HEK293 (cell line): ENCODE results near the gene MYMK.
A peak's percentile ranks its signal among the peaks of the same experiment; 100 is the strongest.

Experiments used
- CTCF ChIA-PET: fragments of 350-600 bp; formaldehyde crosslinking; extraction: SDS; loops from one replicate; lab custom pipeline; 2021; ENCODE audit warnings: antibody characterized with exemption; lab: Yijun Ruan, JAX
- POLR2A ChIA-PET: fragments of 300-600 bp; formaldehyde crosslinking; extraction: SDS; loops from one replicate; lab custom pipeline; 2020; ENCODE audit warnings: antibody characterized with exemption, inconsistent platforms; lab: Yijun Ruan, JAX
- H3K27ac ChIP-seq: fragments of 200-500 bp; sonication (Bioruptor generic); 2 replicates; pipeline ENCODE4 v1.5.1; 2014; ENCODE audit warnings: low read depth, low read length, control low read depth, inconsistent platforms; ENCODE audit errors: extremely low read depth
- H3K36me3 ChIP-seq, 2 experiments: fragments of 200-500 bp in 1 of 2; sonication (Bioruptor generic) in 1 of 2; 1 replicate in 1 of 2; 2 replicates in 1 of 2; pipeline ENCODE4 v1.5.1; 2014 to 2017; ENCODE audit warnings: inconsistent platforms in 2 of 2, low read length in 2 of 2; ENCODE audit not compliant: control insufficient read depth in 2 of 2, insufficient read depth in 1 of 2
- H3K4me1 ChIP-seq: fragments of 200-500 bp; sonication (Bioruptor generic); 2 replicates; pipeline ENCODE4 v1.5.1; 2014; ENCODE audit warnings: mild to moderate bottlenecking, low read length, inconsistent platforms; ENCODE audit not compliant: control insufficient read depth, insufficient read depth
- H3K4me3 ChIP-seq: 2 replicates; pipeline ENCODE4 v1.5.1; 2011; ENCODE audit warnings: low read depth, mild to moderate bottlenecking, control low read depth, low read length, moderate library complexity
- H3K9me3 ChIP-seq: fragments of 200-500 bp; sonication (Bioruptor generic); 2 replicates; pipeline ENCODE4 v1.5.1; 2014; ENCODE audit warnings: low read depth, low read length, inconsistent platforms; ENCODE audit not compliant: control insufficient read depth, insufficient read depth
- GLIS1 ChIP-seq: fragments of 450-650 bp; formaldehyde crosslinking; IDR thresholded peaks from 2 replicates; pipeline ENCODE4 v1.5.1; 2016; ENCODE audit warnings: missing biosample characterization, missing genetic modification characterization
- HIC1 ChIP-seq: fragments of 450-650 bp; formaldehyde crosslinking; IDR thresholded peaks from 2 replicates; pipeline ENCODE4 v1.5.1; 2016; ENCODE audit warnings: missing biosample characterization, missing genetic modification characterization
- PATZ1 ChIP-seq: fragments of 450-650 bp; formaldehyde crosslinking; IDR thresholded peaks from 2 replicates; pipeline ENCODE4 v1.5.1; 2016; ENCODE audit warnings: missing biosample characterization, missing genetic modification characterization
- PRDM1 ChIP-seq: fragments of 450-650 bp; formaldehyde crosslinking; IDR thresholded peaks from 2 replicates; pipeline ENCODE4; 2016; ENCODE audit warnings: missing biosample characterization, missing genetic modification characterization
- PRDM4 ChIP-seq: fragments of 450-650 bp; formaldehyde crosslinking; IDR thresholded peaks from 2 replicates; pipeline ENCODE4 v1.5.1; 2017; ENCODE audit warnings: missing biosample characterization, missing genetic modification characterization
- ZIC2 ChIP-seq: fragments of 450-650 bp; formaldehyde crosslinking; IDR thresholded peaks from 2 replicates; pipeline ENCODE4 v1.5.1; 2016; ENCODE audit warnings: missing biosample characterization, missing genetic modification characterization
- ZNF19 ChIP-seq: fragments of 450-650 bp; formaldehyde crosslinking; IDR thresholded peaks from 2 replicates; pipeline ENCODE4; 2016; ENCODE audit warnings: missing biosample characterization, missing genetic modification characterization, low read depth
- ZNF2 ChIP-seq: fragments of 450-650 bp; formaldehyde crosslinking; IDR thresholded peaks from 2 replicates; pipeline ENCODE4 v1.5.1; 2016; ENCODE audit warnings: missing biosample characterization, missing genetic modification characterization
- ZNF280C ChIP-seq: fragments of 450-650 bp; formaldehyde crosslinking; IDR thresholded peaks from 2 replicates; pipeline ENCODE4 v1.5.1; 2016; ENCODE audit warnings: missing biosample characterization, missing genetic modification characterization
- ZNF530 ChIP-seq: fragments of 450-650 bp; formaldehyde crosslinking; IDR thresholded peaks from 2 replicates; pipeline ENCODE4 v1.5.1; 2016; ENCODE audit warnings: low read depth, missing biosample characterization, missing genetic modification characterization
- ZNF544 ChIP-seq: fragments of 450-650 bp; formaldehyde crosslinking; IDR thresholded peaks from 2 replicates; pipeline ENCODE4 v1.5.0; 2017; ENCODE audit warnings: missing biosample characterization, missing genetic modification characterization
- ZNF707 ChIP-seq: fragments of 450-650 bp; formaldehyde crosslinking; IDR thresholded peaks from 2 replicates; pipeline ENCODE4 v1.5.1; 2016; ENCODE audit warnings: missing biosample characterization, missing genetic modification characterization
- TF ChIP-seq, protein P1 (sequence below): sonication (generic); formaldehyde crosslinking; IDR thresholded peaks from 2 replicates; pipeline ENCODE4 v1.8.1; 2022; ENCODE audit warnings: mild to moderate bottlenecking, moderate library complexity, missing genetic modification reagents
- TF ChIP-seq, protein P2 (sequence below): fragments of 450-650 bp; formaldehyde crosslinking; IDR thresholded peaks from 2 replicates; pipeline ENCODE4 v1.5.1; 2017; ENCODE audit warnings: missing biosample characterization, missing genetic modification characterization
- TF ChIP-seq, protein P3 (sequence below): fragments of 450-650 bp; IDR thresholded peaks from 2 replicates; pipeline ENCODE4 v1.5.1; 2018; ENCODE audit warnings: missing biosample characterization, missing genetic modification characterization
- TF ChIP-seq, protein P4 (sequence below): fragments of 450-650 bp; formaldehyde crosslinking; IDR thresholded peaks from 2 replicates; pipeline ENCODE4 v1.5.1; 2016; ENCODE audit warnings: missing biosample characterization, missing genetic modification characterization

Gene MYMK

DNA sequence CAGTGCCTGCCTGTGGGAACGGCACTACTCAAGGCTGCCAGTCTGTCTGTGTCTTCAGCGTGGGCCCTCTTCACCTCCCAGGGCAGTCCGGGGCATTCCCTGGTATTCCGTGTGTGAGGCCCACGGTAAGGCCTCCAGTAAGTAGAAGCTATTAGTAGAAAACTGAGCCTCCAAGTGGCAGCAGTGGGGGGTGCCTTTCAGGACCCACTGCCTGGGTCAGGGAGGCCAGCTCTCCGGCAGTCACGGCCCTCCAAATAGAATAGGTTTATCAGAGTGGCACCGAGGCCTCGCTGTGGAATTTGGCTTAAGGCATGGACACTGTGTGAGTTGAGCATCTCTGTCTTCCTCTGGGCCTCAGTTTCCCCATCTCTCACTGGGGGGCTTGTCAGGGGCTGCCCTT is 32.8 kb upstream of the MYMK start:
- TF ChIP-seq GLIS1 (tag by site-specific recombination) = peak; percentile 26; the same call in 1 of the 2 replicates
- TF ChIP-seq, protein P1, sequence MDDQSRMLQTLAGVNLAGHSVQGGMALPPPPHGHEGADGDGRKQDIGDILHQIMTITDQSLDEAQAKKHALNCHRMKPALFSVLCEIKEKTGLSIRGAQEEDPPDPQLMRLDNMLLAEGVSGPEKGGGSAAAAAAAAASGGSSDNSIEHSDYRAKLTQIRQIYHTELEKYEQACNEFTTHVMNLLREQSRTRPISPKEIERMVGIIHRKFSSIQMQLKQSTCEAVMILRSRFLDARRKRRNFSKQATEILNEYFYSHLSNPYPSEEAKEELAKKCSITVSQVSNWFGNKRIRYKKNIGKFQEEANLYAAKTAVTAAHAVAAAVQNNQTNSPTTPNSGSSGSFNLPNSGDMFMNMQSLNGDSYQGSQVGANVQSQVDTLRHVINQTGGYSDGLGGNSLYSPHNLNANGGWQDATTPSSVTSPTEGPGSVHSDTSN (CRISPR knock-in tag) = no peak
- Histone ChIP-seq H3K9me3 (no peaks in the 10 kb centered on the region), H3K4me1 (peaks cover 4% of the 10 kb centered on the region), H3K36me3 (no peaks in the 10 kb centered on the region), H3K27ac (no peak overlapping the region), H3K4me3 (no peak overlapping the region)
- POLR2A ChIA-PET = interaction anchor here (0.6 kb wide), 1 partner anchor 67 kb away, joined by 3 read pairs; no protein-coding TSS in a partner anchor
- CTCF ChIA-PET = no interaction called here

DNA sequence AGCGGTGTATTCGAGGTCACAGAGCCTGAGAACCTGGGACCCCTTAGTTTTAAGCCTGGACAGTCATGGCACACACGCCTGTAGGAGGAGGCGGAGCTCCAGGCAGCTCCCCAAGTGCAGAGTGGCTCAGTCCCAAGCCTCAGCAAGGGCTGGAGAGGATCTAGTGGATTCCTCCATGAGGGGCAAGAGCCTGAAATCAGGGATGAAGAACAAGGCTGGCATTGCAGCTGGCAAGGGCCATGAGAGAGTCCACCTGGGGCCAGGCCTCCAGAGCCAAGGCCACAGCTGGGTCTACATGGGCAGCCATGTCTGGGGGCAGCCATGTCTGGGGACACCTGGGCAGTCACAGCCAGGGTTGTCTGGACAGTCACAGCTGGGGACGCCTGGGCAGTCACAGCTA is 31.6 kb upstream of the MYMK start:
- CTCF ChIA-PET = interaction anchor here (0.6 to 0.7 kb wide), 2 partner anchors 40 to 224 kb away, joined by 3 to 4 read pairs; no protein-coding TSS in a partner anchor
- Histone ChIP-seq H3K27ac (no peak overlapping the region), H3K36me3 (no peaks in the 10 kb centered on the region), H3K4me1 (peaks cover 4% of the 10 kb centered on the region), H3K9me3 (no peaks in the 10 kb centered on the region), H3K4me3 (no peak overlapping the region)
- no peak for TF ChIP-seq ZNF19
- no peak for TF ChIP-seq ZNF280C (tag by site-specific recombination)
- TF ChIP-seq ZIC2 = peak; percentile 29; the same call in 1 of the 2 replicates
- POLR2A ChIA-PET = no interaction called here

DNA sequence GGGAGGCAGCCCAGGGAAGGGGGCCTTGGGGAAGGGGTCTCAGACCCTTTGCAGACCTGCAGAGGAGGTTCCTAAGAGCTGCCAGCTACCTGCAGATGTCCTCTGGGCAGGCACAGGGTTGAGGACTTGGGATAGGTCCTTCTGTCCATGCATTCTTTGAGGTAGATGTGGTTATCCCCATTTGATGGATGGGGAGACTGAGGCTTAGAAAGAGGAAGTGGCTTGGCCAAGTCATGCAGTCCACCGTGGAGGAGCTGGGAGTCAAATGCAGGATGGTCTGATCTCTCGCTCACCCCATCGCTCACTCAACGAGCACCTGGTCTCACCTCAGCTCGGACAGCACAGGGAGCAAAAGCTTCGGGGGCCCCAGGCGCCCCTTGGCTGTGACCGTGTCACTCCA is 30.0 kb upstream of the MYMK start:
- ChIA-PET POLR2A (no interaction called here), CTCF (interaction anchor here (0.7 to 1.0 kb wide), 2 partner anchors 10 to 106 kb away, joined by 3 read pairs; no protein-coding TSS in a partner anchor)
- Histone ChIP-seq H3K9me3 (no peaks in the 10 kb centered on the region), H3K4me3 (no peak overlapping the region), H3K27ac (no peak overlapping the region), H3K4me1 (peaks cover 4% of the 10 kb centered on the region), H3K36me3 (no peaks in the 10 kb centered on the region)
- no peak for TF ChIP-seq ZNF544
- TF ChIP-seq, protein P2, sequence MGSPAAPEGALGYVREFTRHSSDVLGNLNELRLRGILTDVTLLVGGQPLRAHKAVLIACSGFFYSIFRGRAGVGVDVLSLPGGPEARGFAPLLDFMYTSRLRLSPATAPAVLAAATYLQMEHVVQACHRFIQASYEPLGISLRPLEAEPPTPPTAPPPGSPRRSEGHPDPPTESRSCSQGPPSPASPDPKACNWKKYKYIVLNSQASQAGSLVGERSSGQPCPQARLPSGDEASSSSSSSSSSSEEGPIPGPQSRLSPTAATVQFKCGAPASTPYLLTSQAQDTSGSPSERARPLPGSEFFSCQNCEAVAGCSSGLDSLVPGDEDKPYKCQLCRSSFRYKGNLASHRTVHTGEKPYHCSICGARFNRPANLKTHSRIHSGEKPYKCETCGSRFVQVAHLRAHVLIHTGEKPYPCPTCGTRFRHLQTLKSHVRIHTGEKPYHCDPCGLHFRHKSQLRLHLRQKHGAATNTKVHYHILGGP = no peak
- no peak for TF ChIP-seq ZNF707 (tag by site-specific recombination)
- TF ChIP-seq ZNF2 (tag by site-specific recombination) = no peak
- TF ChIP-seq, protein P3, sequence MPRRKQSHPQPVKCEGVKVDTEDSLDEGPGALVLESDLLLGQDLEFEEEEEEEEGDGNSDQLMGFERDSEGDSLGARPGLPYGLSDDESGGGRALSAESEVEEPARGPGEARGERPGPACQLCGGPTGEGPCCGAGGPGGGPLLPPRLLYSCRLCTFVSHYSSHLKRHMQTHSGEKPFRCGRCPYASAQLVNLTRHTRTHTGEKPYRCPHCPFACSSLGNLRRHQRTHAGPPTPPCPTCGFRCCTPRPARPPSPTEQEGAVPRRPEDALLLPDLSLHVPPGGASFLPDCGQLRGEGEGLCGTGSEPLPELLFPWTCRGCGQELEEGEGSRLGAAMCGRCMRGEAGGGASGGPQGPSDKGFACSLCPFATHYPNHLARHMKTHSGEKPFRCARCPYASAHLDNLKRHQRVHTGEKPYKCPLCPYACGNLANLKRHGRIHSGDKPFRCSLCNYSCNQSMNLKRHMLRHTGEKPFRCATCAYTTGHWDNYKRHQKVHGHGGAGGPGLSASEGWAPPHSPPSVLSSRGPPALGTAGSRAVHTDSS (tag by site-specific recombination) = no peak
- TF ChIP-seq, protein P4, sequence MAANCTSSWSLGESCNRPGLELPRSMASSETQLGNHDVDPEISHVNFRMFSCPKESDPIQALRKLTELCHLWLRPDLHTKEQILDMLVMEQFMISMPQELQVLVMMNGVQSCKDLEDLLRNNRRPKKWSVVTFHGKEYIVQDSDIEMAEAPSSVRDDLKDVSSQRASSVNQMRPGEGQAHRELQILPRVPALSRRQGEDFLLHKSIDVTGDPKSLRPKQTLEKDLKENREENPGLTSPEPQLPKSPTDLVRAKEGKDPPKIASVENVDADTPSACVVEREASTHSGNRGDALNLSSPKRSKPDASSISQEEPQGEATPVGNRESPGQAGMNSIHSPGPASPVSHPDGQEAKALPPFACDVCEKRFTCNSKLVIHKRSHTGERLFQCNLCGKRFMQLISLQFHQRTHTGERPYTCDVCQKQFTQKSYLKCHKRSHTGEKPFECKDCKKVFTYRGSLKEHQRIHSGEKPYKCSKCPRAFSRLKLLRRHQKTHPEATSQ (tag by site-specific recombination) = no peak
- no peak for TF ChIP-seq HIC1
- no peak for TF ChIP-seq PRDM4 (tag by site-specific recombination)
- TF ChIP-seq PATZ1 (tag by site-specific recombination) = no peak
- no peak for TF ChIP-seq ZNF530
- no peak for TF ChIP-seq PRDM1 (tag by site-specific recombination)
